K562 (cell line): ENCODE data around the gene DNAJC1.

Source experiments
- CCAR2 ChIP-seq: fragments of 200-400 bp; formaldehyde crosslinking; IDR thresholded peaks from 2 replicates; pipeline ENCODE4 v1.6.1; 2017; ENCODE audit warnings: mild to moderate bottlenecking, low read depth, low read length
- DNMT1 ChIP-seq: fragments of 450-650 bp; IDR thresholded peaks from 2 replicates; pipeline ENCODE4 v1.6.1; 2016; ENCODE audit warnings: antibody characterized with exemption, mild to moderate bottlenecking
- JUND ChIP-seq, 2 experiments: IDR thresholded peaks; 2 replicates in 1 of 2; 3 replicates in 1 of 2; pipeline ENCODE4 v1.6.1; 2011; ENCODE audit warnings: borderline replicate concordance in 2 of 2, low read depth in 2 of 2, low read length in 2 of 2, improper control_type of control experiment in 1 of 2, missing biosample characterization in 1 of 2, missing genetic modification characterization in 1 of 2, missing genetic modification reagents in 1 of 2
- MAZ ChIP-seq, 2 experiments: fragments of 450-650 bp in 1 of 2; sonication (generic) in 1 of 2; formaldehyde crosslinking; IDR thresholded peaks in 1 of 2; conservative IDR thresholded peaks in 1 of 2; 2 replicates each; pipeline versions ENCODE4 v1.4.0 to v1.5.0; 2020; ENCODE audit warnings: mild to moderate bottlenecking in 1 of 2, missing genetic modification reagents in 1 of 2
- MTA3 ChIP-seq: fragments of 450-650 bp; formaldehyde crosslinking; IDR thresholded peaks from 2 replicates; pipeline ENCODE4 v1.6.1; 2017; ENCODE audit warnings: mild to moderate bottlenecking, borderline replicate concordance
- RCOR1 ChIP-seq, 2 experiments: IDR thresholded peaks; 2 replicates each; pipeline ENCODE4 v1.6.1; 2012; ENCODE audit warnings: low read depth in 2 of 2, low read length in 2 of 2, borderline replicate concordance in 1 of 2, improper control_type of control experiment in 1 of 2
- TAF15 ChIP-seq: fragments of 200-400 bp; formaldehyde crosslinking; IDR thresholded peaks from 2 replicates; pipeline ENCODE4 v1.6.1; 2017; ENCODE audit warnings: mild to moderate bottlenecking, low read depth, low read length, moderate library complexity
- U2AF1 ChIP-seq: fragments of 200-400 bp; formaldehyde crosslinking; optimal IDR thresholded peaks from 2 replicates; pipeline ENCODE3; 2017; ENCODE audit warnings: mild to moderate bottlenecking, low read depth, low read length, moderate library complexity
- TF ChIP-seq, protein P1 (sequence below): sonication (generic); formaldehyde crosslinking; IDR thresholded peaks from 2 replicates; pipeline ENCODE4 v1.8.0; 2022; ENCODE audit warnings: mild to moderate bottlenecking, missing genetic modification reagents

DNA sequence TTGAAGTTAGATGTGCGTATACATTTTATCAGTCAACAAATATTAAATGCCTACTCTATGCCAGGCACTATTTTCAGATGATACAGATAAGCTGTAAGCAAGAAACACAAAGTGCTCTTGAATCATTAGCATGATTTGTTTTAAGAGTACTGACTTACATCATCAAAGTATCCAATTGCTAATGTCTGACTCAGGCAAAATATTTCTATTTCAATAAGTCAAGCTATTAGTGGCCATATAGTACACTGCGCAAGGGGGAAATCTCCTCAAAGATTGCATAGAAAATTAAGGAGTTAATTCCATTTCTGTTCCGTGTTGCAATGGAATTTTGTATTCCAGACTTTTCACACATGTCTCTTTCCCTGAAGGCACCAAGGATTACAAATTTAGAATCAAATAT is 46.1 kb upstream of the DNAJC1 start:
- TF ChIP-seq, protein P1, sequence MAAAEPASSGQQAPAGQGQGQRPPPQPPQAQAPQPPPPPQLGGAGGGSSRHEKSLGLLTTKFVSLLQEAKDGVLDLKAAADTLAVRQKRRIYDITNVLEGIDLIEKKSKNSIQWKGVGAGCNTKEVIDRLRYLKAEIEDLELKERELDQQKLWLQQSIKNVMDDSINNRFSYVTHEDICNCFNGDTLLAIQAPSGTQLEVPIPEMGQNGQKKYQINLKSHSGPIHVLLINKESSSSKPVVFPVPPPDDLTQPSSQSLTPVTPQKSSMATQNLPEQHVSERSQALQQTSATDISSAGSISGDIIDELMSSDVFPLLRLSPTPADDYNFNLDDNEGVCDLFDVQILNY (CRISPR knock-in tag) = no peak
- TF ChIP-seq U2AF1 (no peak), CCAR2 (no peak), MTA3 (no peak), RCOR1 (IDR thresholded peaks at IDR 0.05; ENCODE audit: borderline replicate concordance in 1 of 2, low read depth in 2 of 2, low read length in 2 of 2) (no peak), MAZ (CRISPR knock-in tag; conservative IDR thresholded peaks at IDR 0.05 in 1 of 2, IDR thresholded peaks at IDR 0.05 in 1 of 2) (no peak), TAF15 (no peak), JUND (IDR thresholded peaks at IDR 0.05; ENCODE audit: borderline replicate concordance, low read depth, low read length) (no peak), JUND (tag; IDR thresholded peaks at IDR 0.05; ENCODE audit: borderline replicate concordance, low read depth, low read length) (no peak), DNMT1 (no peak)
